Smooth muscle cell of trachea (primary cell): ENCODE data around the gene ZNF773. TPM values are rescaled to one million over a fixed set of nuclear protein-coding genes. Genes with fewer than 3 reads are reported as not detected.

Experiments used
- total RNA-seq: library from RNA; depleted of rRNA; stranded (reverse); fragments of >200 nt; gene quantifications from 2 replicates; pipeline ENCODE4 v1.2.1, GENCODE V29; 2014

Gene ZNF773
- 26.2 and 40.7 TPM in 2 replicates for total RNA-seq

DNA sequence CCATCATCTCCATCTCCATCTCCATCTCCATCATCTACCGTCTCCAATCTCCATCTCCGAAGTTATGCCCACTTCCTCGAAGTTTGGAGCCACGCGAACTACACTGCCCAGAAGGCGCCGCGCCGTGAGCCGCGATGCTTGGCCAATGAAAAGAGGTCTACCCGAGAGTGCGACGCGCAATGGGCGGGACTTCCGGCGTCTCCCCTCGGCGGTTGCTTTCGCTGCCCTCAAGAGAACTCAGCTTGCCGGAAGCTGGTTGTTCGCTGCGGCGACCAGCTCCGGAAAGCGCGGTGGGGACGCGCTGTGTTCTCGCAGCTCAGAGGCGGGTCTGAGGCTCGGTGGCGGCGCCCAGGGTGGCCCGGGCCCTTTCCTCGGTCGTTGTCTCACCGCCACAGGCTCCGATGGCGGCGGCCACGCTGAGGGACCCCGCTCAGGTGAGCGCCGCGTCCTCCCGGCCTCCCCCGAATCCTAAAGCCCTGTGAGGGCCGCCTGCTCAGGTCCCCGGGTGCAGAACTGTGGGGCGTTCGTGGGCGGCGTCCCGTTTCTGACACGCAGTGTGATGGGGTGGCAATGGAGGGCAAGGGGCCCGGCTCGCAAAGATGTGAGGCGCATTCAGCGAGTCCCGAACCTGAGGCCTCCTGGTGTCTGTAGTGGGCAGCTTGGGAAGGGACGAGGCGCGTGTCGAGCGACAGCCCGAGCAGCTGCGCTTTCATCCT is at the start of gene ZNF773:
ZNF773 (plus strand) TSS at position 259 of the 716 bp plus-strand sequence; CDS start at position 402, 143 bp downstream.

DNA sequence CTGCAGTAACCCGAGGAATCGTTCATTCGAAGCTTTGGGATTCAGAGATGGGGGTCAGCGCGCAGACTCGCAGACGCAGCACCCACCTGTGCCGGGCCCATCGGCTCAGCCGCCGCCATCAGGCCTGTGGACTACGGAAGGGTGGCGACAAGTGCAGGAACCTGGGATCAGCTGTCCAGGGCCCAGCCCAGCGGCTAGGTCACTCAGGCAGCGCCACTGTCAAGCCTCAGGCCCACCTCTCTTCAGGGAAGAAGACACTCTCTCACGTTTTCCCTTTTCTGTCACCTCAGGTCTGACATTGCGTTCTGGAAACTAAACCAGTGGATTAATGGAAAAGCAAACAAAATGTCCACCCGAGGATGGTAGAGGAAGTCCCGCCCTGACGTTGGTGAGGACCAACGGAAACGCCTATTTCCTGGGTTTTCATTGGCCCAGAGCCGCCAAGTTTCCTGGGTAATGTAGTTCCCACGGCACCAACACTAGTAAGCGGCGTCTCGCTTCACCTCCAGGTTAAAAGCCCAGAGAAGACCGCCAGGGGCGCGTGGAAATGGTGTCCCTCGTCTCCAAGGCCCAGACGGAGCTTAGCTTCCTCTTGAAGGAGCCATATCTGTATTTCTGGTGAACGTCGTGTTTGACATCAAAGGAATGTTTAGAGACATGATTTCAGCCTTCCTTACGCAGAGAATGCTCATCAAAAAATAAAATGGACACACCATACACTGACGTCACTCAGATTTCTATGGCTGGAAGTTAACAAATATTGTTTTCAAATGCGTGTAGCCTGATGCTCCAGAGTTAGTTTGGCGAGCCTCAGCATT is 22.3 kb upstream of the ZNF773 start, which contains the start of gene ZNF772:
ZNF772 (minus strand) TSS at position 376 of the 818 bp plus-strand sequence; CDS start at position 119, 257 bp downstream.

DNA sequence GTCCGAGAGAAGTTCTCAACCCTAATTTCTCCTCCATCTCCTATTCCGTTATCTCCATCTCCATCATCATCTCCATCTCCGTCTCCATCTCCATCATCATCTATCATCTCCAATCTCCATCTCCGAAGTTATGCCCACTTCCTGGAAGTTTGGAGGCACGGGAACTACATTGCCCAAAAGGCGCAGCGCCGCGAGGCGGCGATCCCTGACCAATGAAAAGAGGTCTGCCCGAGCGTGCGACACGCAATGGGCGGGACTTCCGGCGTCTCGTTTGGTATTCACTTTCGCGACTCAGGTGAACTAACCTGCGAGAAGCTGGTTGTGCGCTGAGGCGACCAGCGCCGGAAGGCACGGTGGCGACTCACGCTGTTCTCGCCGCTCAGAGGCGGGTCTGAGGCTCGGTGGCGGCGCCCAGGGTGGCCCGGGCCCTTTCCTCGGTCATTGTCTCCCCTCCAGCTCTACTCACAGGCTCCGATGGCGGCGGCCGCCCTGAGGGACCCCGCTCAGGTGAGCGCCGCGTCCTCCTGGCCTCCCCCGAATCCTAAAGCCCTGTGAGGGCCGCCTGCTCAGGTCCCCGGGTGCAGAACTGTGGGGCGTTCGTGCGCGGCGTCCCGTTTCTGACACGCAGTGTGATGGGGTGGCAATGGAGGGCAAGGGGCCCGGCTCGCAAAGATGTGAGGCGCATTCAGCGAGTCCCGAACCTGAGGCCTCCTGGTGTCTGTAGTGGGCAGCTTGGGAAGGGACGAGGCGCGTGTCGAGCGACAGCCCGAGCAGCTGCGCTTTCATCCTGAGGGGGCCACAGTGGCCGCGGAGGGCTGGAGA is 12.1 kb upstream of the ZNF773 start, which contains the start of gene ZNF419:
ZNF419 (plus strand) TSS at position 274 of the 822 bp plus-strand sequence; CDS start at position 475, 201 bp downstream.

DNA sequence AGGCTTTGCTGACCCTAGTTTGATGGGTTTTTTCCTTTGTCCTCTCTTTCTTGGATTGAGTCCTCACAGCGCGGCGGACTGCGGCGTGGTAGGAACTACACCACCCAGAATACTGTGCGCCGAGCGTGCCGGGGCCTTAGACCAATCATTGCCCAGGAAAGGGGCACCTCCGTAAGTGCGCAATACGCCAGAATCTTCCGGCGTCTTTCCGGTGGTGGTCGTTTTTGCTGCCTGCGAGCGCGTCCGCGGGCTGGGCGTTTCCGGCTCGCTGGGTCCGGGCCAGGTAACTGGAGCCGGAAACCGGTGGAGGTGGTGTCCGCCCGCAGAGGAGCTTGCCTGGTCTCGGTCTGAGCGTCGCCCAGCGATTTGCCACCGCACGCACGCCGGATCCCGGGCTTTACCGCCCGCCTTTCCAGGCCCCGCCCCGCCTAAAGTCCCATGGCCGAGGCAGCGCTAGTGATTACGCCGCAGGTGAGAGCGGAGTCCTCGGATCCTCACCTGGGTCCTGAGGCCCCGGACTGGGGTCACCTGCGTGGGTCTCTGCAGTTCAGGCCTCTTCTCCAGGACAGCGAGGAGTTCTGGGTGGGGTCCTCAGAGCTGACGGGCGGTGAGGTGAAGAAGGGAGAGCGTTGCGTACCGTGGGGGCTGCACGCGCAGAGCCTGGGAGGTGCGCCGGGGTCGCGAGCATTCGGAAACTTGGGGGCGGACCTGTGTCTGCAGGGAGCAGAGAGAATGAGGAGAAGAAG is 27.6 kb downstream of the ZNF773 start, which contains the start of gene ZNF549:
ZNF549 (plus strand) TSS at position 221 of the 746 bp plus-strand sequence; CDS start at position 439, 218 bp downstream.

Other genes with a start within 250 kb of the ZNF773 start
- gene ZNF460, start 219.5 kb upstream of the ZNF773 start, total RNA-seq: 49.5 and 79.2 TPM in 2 replicates
- gene ZNF543, start 179.5 kb upstream of the ZNF773 start, total RNA-seq: 9.9 and 12.7 TPM in 2 replicates
- 12.6 and 14.0 TPM in 2 replicates for gene ZNF304, start 148.7 kb upstream of the ZNF773 start, total RNA-seq
- gene TRAPPC2B, start 136.4 kb upstream of the ZNF773 start, total RNA-seq: 14.7 and 16.7 TPM in 2 replicates
- gene ZNF547, start 136.4 kb upstream of the ZNF773 start, total RNA-seq: 5.1 and 7.0 TPM in 2 replicates
- gene ZNF548, start 110.1 kb upstream of the ZNF773 start, total RNA-seq: 25.6 and 28.8 TPM in 2 replicates
- 14.1 and 16.0 TPM in 2 replicates for gene ZNF17, start 88.8 kb upstream of the ZNF773 start, total RNA-seq
- gene ZNF749, start 64.6 kb upstream of the ZNF773 start, total RNA-seq: 6.5 and 8.9 TPM in 2 replicates
- 0.83 and 1.2 TPM in 2 replicates for gene VN1R1, start 42.8 kb upstream of the ZNF773 start, total RNA-seq
- 20.0 and 28.7 TPM in 2 replicates for gene ZNF772, start 22.4 kb upstream of the ZNF773 start, total RNA-seq
- gene ZNF419, start 12.2 kb upstream of the ZNF773 start, total RNA-seq: 13.7 and 19.1 TPM in 2 replicates
- gene ZNF549, start 27.4 kb downstream of the ZNF773 start, total RNA-seq: 5.6 and 6.3 TPM in 2 replicates
- 7.3 and 10.5 TPM in 2 replicates for gene ZNF550, start 59.9 kb downstream of the ZNF773 start, total RNA-seq
- gene ZNF416, start 79.0 kb downstream of the ZNF773 start, total RNA-seq: 6.8 and 6.9 TPM in 2 replicates
- 7.0 and 8.1 TPM in 2 replicates for gene ZIK1, start 84.2 kb downstream of the ZNF773 start, total RNA-seq
- 2.0 and 4.2 TPM in 2 replicates for gene ZNF530, start 99.9 kb downstream of the ZNF773 start, total RNA-seq
- gene ZNF134, start 114.3 kb downstream of the ZNF773 start, total RNA-seq: 21.5 and 28.4 TPM in 2 replicates
- gene ZNF211, start 133.2 kb downstream of the ZNF773 start, total RNA-seq: 12.4 and 12.7 TPM in 2 replicates
- gene ZSCAN4, start 169.0 kb downstream of the ZNF773 start, total RNA-seq: not detected in 2 replicates
- gene ZNF551, start 182.0 kb downstream of the ZNF773 start, total RNA-seq: 6.0 and 8.9 TPM in 2 replicates
- gene ZNF154, start 209.3 kb downstream of the ZNF773 start, total RNA-seq: 4.9 and 5.3 TPM in 2 replicates
- 13.9 and 15.3 TPM in 2 replicates for gene ZNF671, start 227.7 kb downstream of the ZNF773 start, total RNA-seq
- gene ZNF776, start 246.9 kb downstream of the ZNF773 start, total RNA-seq: 12.4 and 16.0 TPM in 2 replicates